OCI-LY1 (cell line): ENCODE results near the gene CDH13.

Experiments
- CTCF ChIP-seq: fragments of 200-600 bp; sonication (generic), shearing (Covaris generic); IDR thresholded peaks from 2 replicates; pipeline ENCODE4 v1.5.1; 2017; ENCODE audit warnings: mild to moderate bottlenecking, antibody characterized with exemption, low read length, moderate library complexity, mixed read lengths
- EZH2 ChIP-seq: fragments of 200-600 bp; sonication (generic), shearing (Covaris generic); IDR thresholded peaks from 2 replicates; pipeline ENCODE4 v1.8.0; 2017; ENCODE audit warnings: borderline replicate concordance, mixed run types, mild to moderate bottlenecking, antibody characterized with exemption, low read length, moderate library complexity, mixed read lengths

GRCh38 chr16:82996814-82997213 is 370.0 kb downstream of the CDH13 start:
- TF ChIP-seq EZH2 (no peak), CTCF (no peak)
